NK-92 (cell line): ENCODE measurements around the gene ACKR1.

Experiments
- DNase-seq: peaks from one replicate; lab custom pipeline; 2025; ENCODE audit not compliant: unreplicated experiment; lab: John Stamatoyannopoulos, UW

The ACKR1 gene

DNA sequence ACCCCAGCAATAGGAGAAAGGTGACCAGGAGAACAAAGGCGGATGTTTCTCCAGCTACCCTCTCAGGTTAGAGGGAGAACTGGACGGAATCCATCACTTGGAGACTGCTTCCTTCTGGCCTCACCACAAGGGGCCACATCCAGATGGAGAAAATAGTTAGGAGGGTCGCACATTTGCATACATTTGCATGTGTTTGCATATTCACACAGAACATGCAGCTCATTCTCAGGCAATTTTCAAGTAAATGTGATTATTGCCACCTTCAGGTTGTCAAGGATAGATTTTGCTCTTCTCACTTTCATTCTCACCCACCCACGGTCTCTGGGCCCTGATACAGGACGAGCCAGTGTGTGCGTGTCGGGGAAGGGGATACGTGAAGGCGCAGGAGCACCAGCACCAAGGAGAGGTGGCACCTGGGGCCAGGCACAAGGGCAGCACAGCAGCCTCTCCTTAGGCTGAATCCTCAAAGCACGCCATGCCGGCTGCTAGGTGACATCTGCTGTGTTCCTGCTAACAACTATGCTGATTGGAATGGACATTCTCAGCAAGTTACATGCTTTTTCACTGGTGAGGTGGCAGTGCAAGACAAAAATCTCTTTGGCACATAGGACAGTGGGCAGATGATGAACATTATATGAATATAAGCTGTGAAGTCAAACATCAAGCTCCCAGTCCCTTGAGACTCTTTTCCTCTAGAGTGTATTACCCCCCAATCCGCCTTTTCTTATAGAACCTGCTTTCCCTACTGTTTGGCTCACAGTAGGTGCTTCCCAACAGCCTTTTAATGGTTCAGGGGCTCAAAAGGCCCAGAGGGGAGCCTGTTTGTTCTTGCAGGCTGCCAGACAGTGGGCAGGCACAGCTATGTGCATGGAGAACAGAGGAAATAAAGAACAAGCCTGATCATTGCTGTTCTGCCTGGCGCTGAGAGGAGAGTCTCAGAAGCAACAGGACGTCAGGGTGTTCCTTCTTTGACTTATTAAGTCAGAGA is 14.3 kb downstream of the ACKR1 start:
- no peak for DNase-seq

DNA sequence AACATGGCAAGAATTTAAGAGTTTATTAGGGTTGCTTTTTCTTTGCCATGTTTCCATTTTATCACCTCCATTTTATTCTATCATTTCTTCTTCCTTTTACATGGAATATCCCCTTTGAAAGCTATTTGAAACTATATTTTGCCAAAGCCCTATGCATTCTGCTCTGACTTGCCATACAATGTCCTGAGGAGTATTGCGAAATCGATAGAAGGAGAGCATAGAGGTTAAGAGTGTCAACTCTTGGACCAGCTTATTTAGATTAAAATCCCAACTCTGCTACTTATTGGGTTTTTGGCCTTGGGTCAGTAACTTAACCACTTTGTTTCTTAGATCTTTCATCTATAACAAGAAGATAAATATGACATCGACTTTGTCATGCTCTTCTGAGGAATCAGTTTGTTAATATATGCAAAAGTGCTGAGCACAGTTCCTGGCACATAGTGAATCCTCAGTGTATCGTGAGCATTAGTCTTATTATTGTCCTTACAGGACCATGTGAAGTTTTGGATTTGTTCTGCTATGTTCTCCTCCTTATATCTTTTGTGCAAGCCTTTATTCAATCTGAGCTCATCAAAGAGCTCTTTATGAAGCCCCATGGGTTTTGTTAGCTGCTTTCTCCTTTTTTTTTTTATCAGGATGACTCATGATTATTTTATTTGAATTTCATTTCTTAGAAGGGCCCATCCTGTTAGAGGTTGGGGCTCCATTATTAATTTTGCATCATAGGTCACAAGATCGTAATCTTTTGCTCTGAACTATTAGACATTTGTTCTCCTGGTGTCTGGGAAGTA is 17.6 kb downstream of the ACKR1 start:
- no peak for DNase-seq

DNA sequence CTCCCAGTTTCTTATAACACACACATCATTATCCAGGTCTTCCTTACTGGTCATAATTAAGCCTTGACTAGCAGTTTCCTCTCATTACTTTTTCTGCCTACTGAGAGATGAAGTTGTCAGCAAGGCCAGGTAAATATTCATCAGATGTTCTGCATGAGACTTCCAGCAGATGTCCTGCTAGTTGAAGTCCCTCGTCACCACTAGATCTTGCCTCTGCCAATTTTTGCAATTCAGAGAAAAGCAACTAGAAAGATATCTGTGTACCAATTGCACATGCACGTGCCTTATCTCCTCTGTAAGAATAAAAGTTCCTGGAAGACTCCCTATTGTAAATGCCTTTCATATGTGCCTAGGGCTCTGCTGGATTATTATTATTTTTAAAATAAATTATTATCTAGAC is 18.3 kb downstream of the ACKR1 start:
- DNase-seq = no peak

DNA sequence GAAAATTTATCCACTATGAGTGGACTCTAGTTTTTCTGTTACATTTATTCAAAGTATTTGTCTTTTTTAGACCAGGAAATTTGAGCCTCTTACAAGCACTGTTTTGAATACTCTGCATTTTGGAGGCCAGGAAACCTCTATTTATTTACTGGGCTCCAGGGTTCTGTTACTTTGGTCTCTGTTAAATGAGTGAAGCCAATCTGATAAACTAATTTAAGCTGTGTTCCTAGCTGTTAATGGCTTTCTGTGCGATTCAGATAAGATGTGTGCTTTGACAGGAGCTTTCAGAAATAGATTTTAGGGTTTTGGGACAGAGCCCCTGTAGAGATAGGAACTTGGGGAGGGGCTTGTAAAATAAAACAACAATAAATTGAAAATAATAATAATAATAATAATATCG is 23.9 kb downstream of the ACKR1 start:
- no peak for DNase-seq

DNA sequence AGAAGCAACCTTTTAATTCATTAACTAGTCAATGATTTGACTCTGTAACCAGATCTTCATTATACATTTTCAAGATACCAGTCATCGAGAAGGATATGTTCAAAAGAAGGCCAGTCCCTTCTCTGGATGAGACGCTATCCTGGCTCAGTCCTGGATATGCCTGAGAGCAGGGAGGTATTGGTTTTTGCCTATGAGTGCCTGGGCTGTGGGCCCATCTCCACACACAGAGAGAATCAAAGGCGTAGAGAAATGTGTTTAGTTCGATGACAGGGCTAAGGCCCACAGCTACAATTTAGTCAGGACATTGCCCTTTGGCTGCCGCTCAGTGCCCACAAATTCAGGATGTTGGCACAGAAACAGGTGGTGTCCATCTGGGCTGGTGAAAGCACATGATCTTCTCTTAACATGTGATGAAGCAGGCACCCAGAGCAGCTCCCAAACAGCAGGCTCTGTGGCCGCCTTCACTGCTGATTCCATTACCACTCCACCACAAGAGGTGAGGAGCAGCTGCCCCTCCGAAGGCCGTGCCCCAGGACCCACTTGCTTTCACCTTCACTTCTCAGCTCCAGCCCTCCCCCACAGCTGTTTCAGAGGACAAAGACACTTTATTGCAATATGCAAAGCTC is 24.7 kb downstream of the ACKR1 start:
- no peak for DNase-seq

DNA sequence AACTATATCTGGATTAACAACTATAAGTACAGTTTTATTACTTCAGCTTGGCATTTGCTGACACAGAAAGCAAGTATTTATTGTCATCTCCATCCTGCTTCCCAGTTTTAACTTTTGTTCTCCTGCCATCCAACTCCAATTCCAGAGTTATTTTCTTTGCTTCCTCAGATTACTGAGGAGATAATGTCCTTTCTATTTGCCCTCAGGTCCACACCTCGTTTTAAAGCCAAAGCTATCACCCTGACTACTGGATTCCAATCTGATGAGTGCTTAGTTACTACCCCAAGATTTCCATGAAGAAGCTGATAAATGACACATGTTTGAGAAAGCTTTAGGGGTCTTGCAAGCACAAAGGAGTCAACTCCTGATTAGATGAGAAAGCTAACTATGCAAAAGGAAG is 25.2 kb downstream of the ACKR1 start:
- DNase-seq = no peak

DNA sequence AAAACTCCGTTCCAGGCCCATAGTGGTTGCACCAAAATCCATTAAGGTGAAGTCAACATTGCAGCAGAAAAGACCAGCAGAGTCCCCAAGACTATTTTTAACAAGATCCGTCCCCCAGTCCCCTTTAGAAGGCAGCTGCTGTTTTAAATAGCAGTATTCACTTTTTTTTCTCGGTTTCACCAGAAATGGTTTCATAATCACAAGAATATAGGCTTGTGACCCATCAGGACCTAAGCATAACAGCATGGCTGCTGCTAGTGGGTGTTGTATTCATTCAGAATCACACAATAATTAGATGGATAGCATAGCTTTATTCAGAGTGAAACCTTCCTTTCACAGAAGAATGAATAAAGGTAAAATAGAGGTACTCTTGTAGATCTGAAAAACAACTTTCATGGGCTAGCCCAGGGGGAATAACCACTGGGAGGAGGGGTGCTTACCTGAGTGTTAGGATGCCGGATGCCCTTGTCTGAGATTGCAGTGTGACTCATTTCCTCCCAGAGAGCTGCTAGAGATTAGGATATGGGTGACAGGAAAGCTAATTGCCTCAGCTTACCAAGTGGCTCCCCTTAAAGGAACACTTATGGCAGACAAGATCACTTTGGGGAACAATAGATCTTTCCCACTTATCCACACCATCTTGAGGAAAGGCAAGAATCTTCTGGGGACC is 35.0 kb downstream of the ACKR1 start:
- DNase-seq = no peak

DNA sequence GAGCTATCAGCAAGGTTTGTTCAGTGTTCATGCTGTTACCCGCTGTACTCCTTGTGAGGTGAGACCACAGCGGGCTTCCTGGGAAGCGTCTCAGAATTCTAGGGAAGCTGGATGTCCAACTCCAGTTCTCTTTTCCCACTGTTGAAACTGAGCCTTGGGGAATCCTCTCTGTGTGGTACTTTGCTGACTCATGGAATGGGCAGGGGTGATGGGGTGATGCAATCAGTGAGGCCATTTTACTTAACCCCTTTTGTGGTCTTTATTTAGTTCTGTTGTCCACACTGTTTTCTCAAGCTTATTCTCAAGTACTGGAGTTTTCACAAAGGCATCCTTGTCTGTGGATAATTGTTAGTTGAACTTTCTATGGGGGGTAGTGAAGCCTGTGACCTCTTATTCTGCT is 42.6 kb downstream of the ACKR1 start:
- DNase-seq = no peak

DNA sequence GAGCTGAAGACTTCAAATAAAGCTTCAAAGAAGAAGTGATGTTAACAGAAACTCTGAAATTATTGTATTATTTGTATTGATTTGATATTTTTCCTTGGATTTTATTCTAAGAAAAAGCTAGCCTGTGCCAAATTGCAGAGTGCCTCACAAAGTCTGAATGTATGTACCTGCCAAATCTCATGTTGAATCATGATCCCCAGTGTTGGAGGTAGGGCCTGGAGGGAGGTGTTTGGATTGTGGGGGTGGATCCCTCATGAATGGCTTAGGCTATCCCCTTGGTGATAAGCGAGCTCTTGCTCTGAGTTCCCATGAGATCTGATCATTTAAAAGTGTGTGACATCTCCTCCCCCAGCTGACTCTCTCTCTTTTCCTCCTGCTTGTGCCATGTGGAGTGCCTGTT is 43.6 kb downstream of the ACKR1 start:
- DNase-seq = no peak

DNA sequence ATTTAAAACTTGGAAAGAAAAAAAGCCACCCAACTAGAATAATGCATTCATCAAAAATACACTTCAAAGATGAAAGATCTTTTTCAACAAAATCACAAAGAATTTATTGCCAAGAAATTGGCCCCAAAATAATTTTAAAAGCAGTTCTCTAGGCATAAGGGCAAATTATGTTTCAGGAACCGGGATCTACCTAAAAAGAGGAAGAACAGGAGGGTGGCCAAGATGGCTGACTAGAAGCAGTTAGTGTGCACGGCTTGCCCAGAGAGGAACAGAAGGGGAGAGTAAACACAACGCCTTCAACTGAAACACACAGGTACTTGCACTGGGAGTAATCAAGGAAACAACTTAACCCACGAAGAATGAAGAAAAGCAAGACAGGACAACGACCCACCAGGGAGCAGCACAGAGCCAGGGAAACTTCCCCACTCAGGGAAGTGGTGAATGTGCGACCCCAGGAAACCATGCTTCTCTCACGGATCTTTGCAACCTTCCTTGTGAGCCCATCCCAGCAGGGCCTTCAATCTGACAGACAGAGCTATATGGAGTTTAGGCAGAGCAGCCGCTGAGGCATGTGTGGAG is 46.1 kb downstream of the ACKR1 start:
- DNase-seq = no peak
